DOHH2 (cell line): ENCODE measurements around the gene TCTN3.

Experiments
- H3F3A ChIP-seq: fragments of 200-600 bp; sonication (generic), shearing (Covaris generic); 2 replicates; pipeline ENCODE4 v1.6.0; 2016; ENCODE audit warnings: antibody characterized with exemption, mild to moderate bottlenecking; ENCODE audit not compliant: control insufficient read depth, insufficient read depth
- H3K27ac ChIP-seq: fragments of 200-600 bp; sonication (generic); 2 replicates; pipeline ENCODE4 v1.5.1; 2014; ENCODE audit warnings: low read depth, mild to moderate bottlenecking, low read length, moderate library complexity
- H3K27me3 ChIP-seq: fragments of 200-600 bp; sonication (generic); 2 replicates; pipeline ENCODE4 v1.6.1; 2014; ENCODE audit warnings: mild to moderate bottlenecking, low read length, mixed read lengths; ENCODE audit not compliant: control insufficient read depth
- H3K36me3 ChIP-seq: fragments of 200-600 bp; sonication (generic); 2 replicates; pipeline ENCODE4 v1.6.1; 2014; ENCODE audit warnings: mild to moderate bottlenecking, low read length, moderate library complexity, mixed read lengths; ENCODE audit not compliant: control insufficient read depth
- H3K4me1 ChIP-seq: fragments of 200-600 bp; sonication (generic); 2 replicates; pipeline ENCODE4 v1.6.1; 2014; ENCODE audit warnings: mild to moderate bottlenecking, low read length, mixed read lengths; ENCODE audit not compliant: control insufficient read depth
- H3K4me2 ChIP-seq: fragments of 200-600 bp; sonication (generic); 2 replicates; pipeline ENCODE4 v1.6.0; 2014; ENCODE audit warnings: mild to moderate bottlenecking, low read length, moderate library complexity
- H3K4me3 ChIP-seq: fragments of 200-600 bp; sonication (generic); 2 replicates; pipeline ENCODE4 v1.5.1; 2014; ENCODE audit warnings: mild to moderate bottlenecking, low read length, mixed read lengths
- H3K79me2 ChIP-seq: fragments of 200-600 bp; sonication (generic); 2 replicates; pipeline ENCODE4 v1.6.1; 2014; ENCODE audit warnings: mild to moderate bottlenecking, low read length, mixed read lengths; ENCODE audit not compliant: control insufficient read depth
- H3K9me2 ChIP-seq: fragments of 200-600 bp; sonication (generic); replicated peaks from 2 replicates; pipeline ENCODE4 v1.6.1; 2014; ENCODE audit warnings: mild to moderate bottlenecking, low read length, mixed read lengths; ENCODE audit not compliant: control insufficient read depth
- H3K9me3 ChIP-seq: fragments of 200-600 bp; sonication (generic); 2 replicates; pipeline ENCODE4 v1.6.1; 2014; ENCODE audit warnings: antibody characterized with exemption, low read length, mixed read lengths; ENCODE audit not compliant: control insufficient read depth, insufficient read depth
- H4K20me1 ChIP-seq: fragments of 200-600 bp; sonication (generic); 2 replicates; pipeline ENCODE4 v1.6.0; 2014; ENCODE audit warnings: low read depth, mild to moderate bottlenecking, antibody characterized with exemption, low read length, moderate library complexity; ENCODE audit not compliant: control insufficient read depth, insufficient read depth
- EZH2phosphoT487 ChIP-seq: fragments of 200-600 bp; sonication (generic); IDR thresholded peaks from 2 replicates; pipeline ENCODE4 v1.6.1; 2017; ENCODE audit warnings: borderline replicate concordance, mild to moderate bottlenecking, antibody characterized with exemption, low read length, moderate library complexity, mixed read lengths
- TF ChIP-seq, protein P1 (sequence below): fragments of 200-600 bp; sonication (generic); IDR thresholded peaks from one replicate; pipeline ENCODE4 v1.5.1; 2014; ENCODE audit warnings: antibody characterized with exemption, mild to moderate bottlenecking, low read depth, low read length; ENCODE audit not compliant: poor library complexity, severe bottlenecking

TCTN3 gene

DNA sequence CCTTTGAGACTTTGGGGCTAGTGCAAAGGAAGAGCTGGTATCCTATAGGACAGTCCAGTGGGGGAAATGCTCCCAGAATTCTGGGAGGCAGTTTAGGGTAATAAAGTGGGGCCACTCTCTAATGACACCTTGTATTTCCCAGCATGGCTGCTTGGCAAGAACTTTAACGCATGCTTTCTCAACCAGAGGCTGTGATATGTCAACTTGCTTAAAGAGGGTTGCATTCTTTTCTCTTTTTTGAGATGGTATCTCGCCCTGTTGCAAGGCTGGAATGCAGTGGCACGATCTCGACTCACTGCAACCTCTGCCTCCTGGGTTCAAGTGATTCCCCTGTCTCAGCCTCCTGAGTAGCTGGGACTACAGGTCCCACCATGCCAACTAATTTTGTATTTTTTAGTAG is 75.6 kb downstream of the TCTN3 start:
- Histone ChIP-seq H3K9me2 (no peaks in the 10 kb centered on the region), H3K4me2 (no peak overlapping the region), H4K20me1 (no peaks in the 10 kb centered on the region), H3K27me3 (no peaks in the 10 kb centered on the region), H3K4me3 (no peak overlapping the region), H3K27ac (no peak overlapping the region), H3K36me3 (peaks cover 69% of the 10 kb centered on the region), H3K79me2 (no peaks in the 10 kb centered on the region), H3K9me3 (no peaks in the 10 kb centered on the region), H3K4me1 (no peaks in the 10 kb centered on the region), H3F3A (no peaks in the 10 kb centered on the region)
- TF ChIP-seq EZH2phosphoT487: no peak
- TF ChIP-seq, protein P1, sequence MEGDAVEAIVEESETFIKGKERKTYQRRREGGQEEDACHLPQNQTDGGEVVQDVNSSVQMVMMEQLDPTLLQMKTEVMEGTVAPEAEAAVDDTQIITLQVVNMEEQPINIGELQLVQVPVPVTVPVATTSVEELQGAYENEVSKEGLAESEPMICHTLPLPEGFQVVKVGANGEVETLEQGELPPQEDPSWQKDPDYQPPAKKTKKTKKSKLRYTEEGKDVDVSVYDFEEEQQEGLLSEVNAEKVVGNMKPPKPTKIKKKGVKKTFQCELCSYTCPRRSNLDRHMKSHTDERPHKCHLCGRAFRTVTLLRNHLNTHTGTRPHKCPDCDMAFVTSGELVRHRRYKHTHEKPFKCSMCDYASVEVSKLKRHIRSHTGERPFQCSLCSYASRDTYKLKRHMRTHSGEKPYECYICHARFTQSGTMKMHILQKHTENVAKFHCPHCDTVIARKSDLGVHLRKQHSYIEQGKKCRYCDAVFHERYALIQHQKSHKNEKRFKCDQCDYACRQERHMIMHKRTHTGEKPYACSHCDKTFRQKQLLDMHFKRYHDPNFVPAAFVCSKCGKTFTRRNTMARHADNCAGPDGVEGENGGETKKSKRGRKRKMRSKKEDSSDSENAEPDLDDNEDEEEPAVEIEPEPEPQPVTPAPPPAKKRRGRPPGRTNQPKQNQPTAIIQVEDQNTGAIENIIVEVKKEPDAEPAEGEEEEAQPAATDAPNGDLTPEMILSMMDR: no peak

DNA sequence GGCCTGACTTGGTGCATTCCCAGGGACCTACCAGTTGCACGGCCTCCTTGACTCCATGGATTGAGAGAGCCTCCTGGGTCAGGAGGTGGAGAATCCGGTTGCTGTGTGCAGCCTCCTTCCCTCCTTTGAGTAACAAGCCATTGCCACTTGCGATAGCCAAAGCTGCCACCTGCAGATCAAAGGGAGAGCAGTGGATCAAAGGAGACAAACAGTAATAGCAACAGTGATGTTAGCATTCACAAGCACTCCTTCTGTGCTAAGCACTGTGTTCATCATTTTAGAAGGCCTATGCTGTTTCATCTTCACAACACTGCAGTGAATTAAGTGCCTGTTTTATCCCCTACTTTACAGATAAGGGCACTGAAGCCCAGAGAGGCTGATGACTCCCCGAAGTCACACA is 77.3 kb downstream of the TCTN3 start:
- Histone ChIP-seq H3K79me2 (no peaks in the 10 kb centered on the region), H3K4me1 (no peaks in the 10 kb centered on the region), H3K4me3 (no peak overlapping the region), H4K20me1 (no peaks in the 10 kb centered on the region), H3K27me3 (no peaks in the 10 kb centered on the region), H3K9me3 (no peaks in the 10 kb centered on the region), H3K36me3 (peaks cover 80% of the 10 kb centered on the region), H3F3A (no peaks in the 10 kb centered on the region), H3K4me2 (no peak overlapping the region), H3K27ac (no peak overlapping the region), H3K9me2 (no peaks in the 10 kb centered on the region)
- no peak for TF ChIP-seq EZH2phosphoT487
- TF ChIP-seq, protein P1: no peak
